ENCODE measurements around the gene NSD1. TPM values are rescaled to one million over a fixed set of nuclear protein-coding genes. Genes with fewer than 3 reads are reported as not detected.
A peak's percentile ranks its signal among the peaks of the same experiment; 100 is the strongest.

NSD1 gene
- total and polyA plus RNA-seq, 7 experiments from 2014 or later, result 57.0 to 126 (median 114) TPM

DNA sequence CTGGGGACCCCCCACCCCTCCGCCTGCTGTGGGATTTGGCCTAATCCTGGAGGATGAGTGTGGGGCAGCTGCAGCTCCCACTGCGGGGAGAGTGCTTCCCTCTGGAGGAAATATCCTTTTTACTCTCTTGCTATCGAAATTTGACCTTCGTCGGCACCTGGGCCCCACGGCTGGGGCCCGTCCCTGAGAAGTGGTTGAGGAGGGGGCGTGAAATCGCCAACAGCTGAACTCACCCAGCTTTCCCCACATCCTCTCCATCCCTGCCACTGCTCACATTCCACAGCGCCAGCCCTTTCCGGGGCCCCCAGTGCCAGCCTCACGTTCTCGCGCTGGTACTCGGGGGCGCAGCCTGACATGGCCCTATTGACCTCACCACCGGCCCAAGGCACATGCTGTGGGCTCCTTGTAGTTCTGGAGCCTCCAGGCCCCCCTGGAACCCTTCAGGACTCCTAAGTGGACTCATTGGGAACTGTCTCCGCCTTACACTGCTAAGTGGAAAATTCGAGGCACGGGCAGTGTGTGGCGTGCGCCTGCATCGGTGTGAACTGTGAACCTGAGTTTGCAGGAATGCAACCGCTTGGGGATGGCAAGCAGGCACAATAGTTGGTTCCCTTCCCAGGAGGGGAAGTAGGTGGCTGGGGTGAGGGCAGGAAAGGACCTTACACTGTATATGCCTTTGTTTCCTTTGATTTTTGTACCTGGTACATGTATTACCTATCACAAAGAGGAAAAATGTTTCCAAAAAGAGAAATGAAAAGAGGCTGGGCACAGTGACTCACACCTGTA is 27.7 kb upstream of the NSD1 start:
- ATAC-seq (no peak), DNase-seq (no peak)
- Histone ChIP-seq H3K36me3 (ENCODE audit: control insufficient read depth in 2 of 3, insufficient read depth in 3 of 3, low read length in 3 of 3) (no peaks in the 10 kb centered on the region), H3K27me3 (ENCODE audit: control insufficient read depth in 2 of 2, insufficient read depth in 2 of 2, low read length in 2 of 2) (no peaks in the 10 kb centered on the region), H3K27ac (ENCODE audit: low read depth, low read length) (no peak overlapping the region), H3K4me3 (ENCODE audit: low read length) (no peak overlapping the region), H3K9me3 (ENCODE audit: control insufficient read depth in 2 of 3, low read length in 3 of 3) (no peaks in the 10 kb centered on the region), H3K4me1 (ENCODE audit: control insufficient read depth in 2 of 2, insufficient read depth in 2 of 2, low read length in 2 of 2) (no peaks in the 10 kb centered on the region)
- no peaks in the 10 kb centered on the region for H3K4me1 Mint-ChIP-seq
- no peak overlapping the region for H3K4me3 Mint-ChIP-seq
- no peaks in the 10 kb centered on the region for H3K9me3 Mint-ChIP-seq
- ChIA-PET CTCF (no interaction called here), POLR2A (no interaction called here)
- no peaks in the 10 kb centered on the region for H3K36me3 Mint-ChIP-seq
- H3K27ac Mint-ChIP-seq, result no peak overlapping the region
- intact Hi-C loops (cut with micrococcal nuclease), result no loop called here
- peaks cover 0 to 7% (median 0%) of the 10 kb centered on the region in 5 donors for H3K27me3 Mint-ChIP-seq

DNA sequence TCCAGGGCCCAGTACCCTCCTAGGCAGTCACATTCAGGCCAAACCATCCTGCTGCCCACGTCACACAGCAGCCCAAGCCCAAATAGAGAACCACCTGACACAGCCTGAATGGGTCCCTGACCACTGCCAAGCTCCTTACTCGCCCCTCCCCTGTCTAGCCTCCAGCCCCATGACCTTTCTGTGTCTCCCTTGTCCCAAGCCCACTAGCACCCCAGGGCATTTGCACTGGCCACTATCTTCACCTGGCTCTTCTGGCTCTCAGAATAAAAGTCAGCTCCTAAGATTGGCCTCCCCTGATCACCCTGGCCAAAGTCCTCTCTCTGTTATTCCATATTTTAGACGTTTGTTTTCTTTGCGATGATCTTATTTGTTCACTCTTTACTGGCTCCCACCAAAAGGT is 26.4 kb upstream of the NSD1 start:
- H3K9me3 Mint-ChIP-seq, result no peaks in the 10 kb centered on the region
- Histone ChIP-seq H3K36me3 (ENCODE audit: control insufficient read depth in 2 of 3, insufficient read depth in 3 of 3, low read length in 3 of 3) (no peaks in the 10 kb centered on the region), H3K27me3 (ENCODE audit: control insufficient read depth in 2 of 2, insufficient read depth in 2 of 2, low read length in 2 of 2) (no peaks in the 10 kb centered on the region), H3K9me3 (ENCODE audit: control insufficient read depth in 2 of 3, low read length in 3 of 3) (no peaks in the 10 kb centered on the region), H3K27ac (ENCODE audit: low read depth, low read length) (no peak overlapping the region), H3K4me3 (ENCODE audit: low read length) (no peak overlapping the region), H3K4me1 (ENCODE audit: control insufficient read depth in 2 of 2, insufficient read depth in 2 of 2, low read length in 2 of 2) (no peaks in the 10 kb centered on the region)
- ATAC-seq (no peak), DNase-seq (no peak)
- H3K4me3 Mint-ChIP-seq, result no peak overlapping the region
- ChIA-PET CTCF (no interaction called here), POLR2A (no interaction called here)
- peak overlapping the region in 1 of 9 donors; percentile 9 for H3K27ac Mint-ChIP-seq
- H3K27me3 Mint-ChIP-seq, result peaks cover 0 to 7% (median 0%) of the 10 kb centered on the region in 5 donors
- intact Hi-C loops (cut with micrococcal nuclease), result no loop called here
- peaks cover 0 to 5% (median 0%) of the 10 kb centered on the region in 7 donors for H3K4me1 Mint-ChIP-seq
- no peaks in the 10 kb centered on the region for H3K36me3 Mint-ChIP-seq

- no peak for ATAC-seq
- H3K27me3 ChIP-seq (ENCODE audit: control insufficient read depth in 2 of 2, insufficient read depth in 2 of 2, low read length in 2 of 2), result no peaks in the 10 kb centered on the region
- CTCF ChIA-PET, result interaction anchor here (3.1 kb wide), 1 partner anchor 39 kb away, joined by 19 read pairs; no protein-coding TSS in a partner anchor
- Mint-ChIP-seq H3K36me3 (no peaks in the 10 kb centered on the region), H3K4me1 (peaks cover 4 to 14% (median 5%) of the 10 kb centered on the region in 7 donors), H3K27me3 (no peaks in the 10 kb centered on the region), H3K4me3 (no peak overlapping the region), H3K27ac (no peak overlapping the region), H3K9me3 (no peaks in the 10 kb centered on the region)
- H3K9me3 ChIP-seq (ENCODE audit: control insufficient read depth in 2 of 3, low read length in 3 of 3), result no peaks in the 10 kb centered on the region
- POLR2A ChIA-PET, result no interaction called here
- no peak overlapping the region for H3K4me3 ChIP-seq (ENCODE audit: low read length)
- no peak for DNase-seq
- no peaks in the 10 kb centered on the region for H3K4me1 ChIP-seq (ENCODE audit: control insufficient read depth in 2 of 2, insufficient read depth in 2 of 2, low read length in 2 of 2)
- no peaks in the 10 kb centered on the region for H3K36me3 ChIP-seq (ENCODE audit: control insufficient read depth in 2 of 3, insufficient read depth in 3 of 3, low read length in 3 of 3)
- intact Hi-C loops (cut with micrococcal nuclease), result loop anchor here (5.0 to 10.0 kb wide), 11 partner anchors 37 to 1095 kb away; partner anchors contain the start of genes HNRNPAB (in 1 of the 2) and PDLIM7 (in 1 of the 2)
- H3K27ac ChIP-seq (ENCODE audit: low read depth, low read length), result no peak overlapping the region
Observed at GRCh38 chr5:177109810-177110209, 23.8 kb upstream of the NSD1 start.

DNA sequence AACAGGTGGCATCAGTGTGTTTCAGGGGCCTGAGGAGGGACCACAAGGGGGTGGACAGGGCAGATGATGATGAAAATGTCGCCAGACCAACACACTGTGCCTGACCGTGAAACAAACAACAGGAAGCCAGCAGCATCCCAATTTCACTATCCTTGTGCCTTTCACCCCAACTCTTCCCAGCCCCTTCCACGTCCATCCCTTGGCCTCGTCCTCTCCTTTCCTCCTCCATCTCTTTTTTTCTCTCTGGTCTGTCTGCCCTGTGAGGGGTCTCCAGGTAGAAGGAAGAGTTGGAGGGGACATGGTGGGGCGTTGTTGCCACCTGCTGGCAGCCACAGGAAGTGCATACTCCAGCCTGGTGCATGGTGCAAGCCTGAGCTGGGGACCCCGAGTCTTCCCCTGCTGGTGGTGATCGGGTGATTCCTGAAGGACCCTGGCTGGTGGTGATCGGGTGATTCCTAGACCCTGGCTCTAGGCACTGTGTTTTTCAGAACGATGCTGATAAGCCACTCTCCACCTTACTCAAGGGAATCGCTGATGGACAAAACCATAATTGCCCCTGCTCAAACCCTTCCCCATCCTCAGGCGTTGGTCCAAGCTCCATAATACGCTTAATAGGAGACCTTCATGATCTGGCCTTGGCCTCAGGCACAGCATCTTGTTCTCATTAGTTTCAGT is 21.7 kb upstream of the NSD1 start:
- H3K4me1 Mint-ChIP-seq, result peaks cover 10 to 26% (median 15%) of the 10 kb centered on the region in 7 donors
- DNase-seq (peak in 8 of 9 donors; percentile 33 to 66 (median 50)), ATAC-seq (peak; percentile 53)
- H3K27ac Mint-ChIP-seq, result no peak overlapping the region
- no peaks in the 10 kb centered on the region for H3K9me3 ChIP-seq (ENCODE audit: control insufficient read depth in 2 of 3, low read length in 3 of 3)
- no peaks in the 10 kb centered on the region for H3K27me3 ChIP-seq (ENCODE audit: control insufficient read depth in 2 of 2, insufficient read depth in 2 of 2, low read length in 2 of 2)
- peaks cover 5 to 6% of the 10 kb centered on the region in 2 donors for H3K4me1 ChIP-seq (ENCODE audit: control insufficient read depth in 2 of 2, insufficient read depth in 2 of 2, low read length in 2 of 2)
- no peaks in the 10 kb centered on the region for H3K36me3 ChIP-seq (ENCODE audit: control insufficient read depth in 2 of 3, insufficient read depth in 3 of 3, low read length in 3 of 3)
- no peak overlapping the region for H3K4me3 Mint-ChIP-seq
- CTCF ChIA-PET, result interaction anchor here (0.6 to 3.1 kb wide), 9 partner anchors 19 to 1382 kb away, joined by 3 to 19 read pairs (median 4); partner anchors contain the start of gene FGFR4
- POLR2A ChIA-PET, result interaction anchor here (0.7 to 1.3 kb wide), 2 partner anchors 20 to 44 kb away, joined by 3 read pairs; no protein-coding TSS in a partner anchor
- H3K27me3 Mint-ChIP-seq, result no peaks in the 10 kb centered on the region
- H3K27ac ChIP-seq (ENCODE audit: low read depth, low read length), result no peak overlapping the region
- H3K4me3 ChIP-seq (ENCODE audit: low read length), result no peak overlapping the region
- peaks cover 0 to 1% (median 0%) of the 10 kb centered on the region in 11 donors for H3K9me3 Mint-ChIP-seq
- H3K36me3 Mint-ChIP-seq, result peaks cover 0 to 4% (median 0%) of the 10 kb centered on the region in 5 donors
- intact Hi-C loops (cut with micrococcal nuclease), result loop anchor here (1.0 to 10.0 kb wide), 14 partner anchors 35 to 1093 kb away; partner anchors contain the start of genes HNRNPAB (in 1 of the 2) and PDLIM7 (in 1 of the 2)

DNA sequence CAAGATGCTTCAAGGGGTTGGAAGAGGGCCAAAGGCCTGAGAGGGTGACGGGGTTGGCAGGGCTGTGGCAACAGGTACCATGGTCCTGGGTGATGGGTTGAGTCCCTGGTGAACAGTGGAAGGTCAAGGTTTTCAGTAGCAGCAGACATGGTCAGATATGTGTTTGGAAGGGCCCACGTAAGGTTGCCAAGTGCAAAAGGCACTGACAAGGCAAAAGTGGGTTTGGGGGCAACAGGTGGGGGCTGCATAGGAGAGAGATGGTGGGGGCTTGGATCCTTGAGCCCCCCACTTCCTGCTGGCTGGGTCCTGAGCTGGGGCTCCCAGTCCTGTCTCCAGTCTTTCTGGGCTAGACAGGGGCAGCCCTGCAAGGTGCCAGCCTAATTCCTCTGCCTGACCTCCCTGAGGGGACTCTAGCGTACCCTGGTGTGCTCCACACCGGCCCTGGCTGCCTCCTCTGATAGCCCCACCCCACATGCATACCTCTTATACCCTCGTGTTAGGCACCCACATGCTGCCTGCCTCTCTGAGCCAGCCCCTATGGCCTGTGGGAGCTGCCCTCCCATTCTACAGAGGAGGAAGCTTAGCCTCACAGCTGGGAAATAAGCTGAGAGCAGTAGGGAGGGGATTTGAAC is 20.9 kb upstream of the NSD1 start:
- Mint-ChIP-seq H3K4me1 (peaks cover 10 to 28% (median 19%) of the 10 kb centered on the region in 7 donors), H3K27ac (no peak overlapping the region), H3K27me3 (no peaks in the 10 kb centered on the region), H3K36me3 (peaks cover 0 to 4% (median 0%) of the 10 kb centered on the region in 5 donors), H3K4me3 (no peak overlapping the region), H3K9me3 (peaks cover 0 to 1% (median 0%) of the 10 kb centered on the region in 11 donors)
- no peak for DNase-seq
- no peak overlapping the region for H3K4me3 ChIP-seq (ENCODE audit: low read length)
- no peaks in the 10 kb centered on the region for H3K36me3 ChIP-seq (ENCODE audit: control insufficient read depth in 2 of 3, insufficient read depth in 3 of 3, low read length in 3 of 3)
- no peak overlapping the region for H3K27ac ChIP-seq (ENCODE audit: low read depth, low read length)
- no peaks in the 10 kb centered on the region for H3K27me3 ChIP-seq (ENCODE audit: control insufficient read depth in 2 of 2, insufficient read depth in 2 of 2, low read length in 2 of 2)
- CTCF ChIA-PET, result interaction anchor here (0.6 to 3.4 kb wide), 26 partner anchors 15 to 1385 kb away, joined by 3 to 19 read pairs (median 5); partner anchors contain the start of genes FGFR4 and NSD1
- POLR2A ChIA-PET, result interaction anchor here (1.3 to 3.3 kb wide), 2 partner anchors 19 to 21 kb away, joined by 3 to 22 read pairs; partner anchors contain the start of gene NSD1
- ATAC-seq, result no peak
- no peaks in the 10 kb centered on the region for H3K9me3 ChIP-seq (ENCODE audit: control insufficient read depth in 2 of 3, low read length in 3 of 3)
- intact Hi-C loops (cut with micrococcal nuclease), result loop anchor here (1.0 to 10.0 kb wide), 14 partner anchors 35 to 1092 kb away; partner anchors contain the start of genes HNRNPAB (in 1 of the 2) and PDLIM7 (in 1 of the 2)
- peaks cover 9 to 12% of the 10 kb centered on the region in 2 donors for H3K4me1 ChIP-seq (ENCODE audit: control insufficient read depth in 2 of 2, insufficient read depth in 2 of 2, low read length in 2 of 2)

Measured in naive thymus-derived CD4-positive, alpha-beta T cell (primary cell).